D341Med (cell line): ENCODE measurements around the gene KLF1.
"Not testable (repeated sequence)": the region's sequence is repeated elsewhere in the genome, so short reads cannot be mapped to it uniquely, and the experiment has no call there.

Source experiments
- DNase-seq: peaks from one replicate; pipeline ENCODE4 v3.0.0; 2012; ENCODE audit warnings: low spot score

Gene KLF1

DNA sequence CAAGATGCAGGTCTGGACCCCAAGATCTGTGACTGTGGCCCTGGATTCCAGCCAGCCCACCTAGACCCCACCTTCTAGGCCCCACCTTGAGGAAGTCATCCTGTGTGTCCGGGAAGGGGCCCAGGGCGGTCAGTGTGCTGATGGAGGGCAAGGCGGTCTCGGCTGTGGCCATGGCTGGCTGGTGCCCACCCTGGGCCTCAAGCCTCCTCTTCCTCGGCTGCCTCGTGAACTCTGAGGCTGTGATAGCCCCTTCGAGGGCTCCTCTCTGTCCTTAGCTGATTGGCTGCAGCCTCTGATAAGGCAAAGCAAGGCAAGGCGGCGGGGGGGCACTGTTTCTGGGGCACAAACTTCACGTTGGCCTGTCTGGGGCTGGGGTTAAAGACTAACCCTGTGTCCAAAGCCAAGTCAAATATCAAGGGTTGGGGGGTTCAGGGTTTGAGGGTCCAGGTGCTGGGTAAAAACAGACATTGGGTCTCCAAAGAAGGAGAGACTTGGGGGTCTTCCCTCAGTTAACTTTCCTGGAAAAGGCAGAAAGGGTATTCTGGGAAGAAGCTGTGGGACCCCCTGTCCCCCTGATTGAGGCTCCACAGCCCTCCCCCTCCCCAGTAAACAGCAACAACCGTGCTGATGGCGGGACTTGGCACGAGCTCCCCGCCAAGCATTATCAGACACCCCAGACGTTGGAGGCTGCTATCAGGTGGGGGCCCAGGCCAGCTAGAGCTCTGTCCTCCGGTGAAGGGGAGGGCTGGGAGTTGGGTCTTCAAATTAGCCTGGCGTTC is at the start of gene KLF1:
KLF1 (minus strand) TSS at position 233 of the 779 bp plus-strand sequence; CDS start at position 172, 61 bp downstream.
- peak; percentile 8 for DNase-seq

DNA sequence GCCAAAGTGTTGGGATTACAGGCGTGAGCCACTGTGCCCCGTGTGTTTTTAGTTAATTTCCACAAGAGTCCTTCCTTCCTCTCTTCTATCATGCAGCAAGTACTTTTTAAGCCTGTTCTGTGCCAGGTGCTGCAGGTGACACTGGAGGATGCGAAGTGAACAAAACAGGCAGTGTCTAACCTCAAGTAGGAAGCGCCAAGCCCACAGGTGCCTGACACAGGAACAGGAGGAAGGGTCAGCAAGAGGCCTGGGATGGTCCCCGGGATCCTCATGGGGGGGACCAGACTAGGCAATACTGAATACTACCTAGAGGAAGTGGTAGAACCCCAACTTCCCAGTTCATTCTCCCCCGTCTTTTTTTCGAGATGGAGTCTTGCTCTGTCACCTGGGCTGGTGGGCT is 49.6 kb upstream of the KLF1 start:
- no peak for DNase-seq

DNA sequence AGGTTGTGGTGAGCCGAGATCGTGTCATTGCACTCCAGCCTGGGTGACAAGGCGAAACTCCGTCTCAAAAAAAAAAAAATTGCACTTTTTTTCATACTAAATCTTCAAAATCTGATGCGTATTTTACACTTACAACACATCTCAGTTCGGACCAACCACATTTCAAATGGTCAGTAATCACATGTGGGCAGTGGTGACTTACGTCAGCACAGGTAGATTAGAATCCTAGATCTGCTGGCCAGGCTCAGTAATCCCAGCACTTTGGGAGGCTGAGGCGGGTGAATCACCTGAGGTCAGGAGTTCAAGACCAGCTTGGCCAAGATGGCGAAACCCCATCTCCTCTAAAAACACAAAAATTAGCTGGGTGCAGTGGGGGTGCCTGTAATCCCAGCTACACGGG is 48.1 kb upstream of the KLF1 start:
- DNase-seq = no peak

DNA sequence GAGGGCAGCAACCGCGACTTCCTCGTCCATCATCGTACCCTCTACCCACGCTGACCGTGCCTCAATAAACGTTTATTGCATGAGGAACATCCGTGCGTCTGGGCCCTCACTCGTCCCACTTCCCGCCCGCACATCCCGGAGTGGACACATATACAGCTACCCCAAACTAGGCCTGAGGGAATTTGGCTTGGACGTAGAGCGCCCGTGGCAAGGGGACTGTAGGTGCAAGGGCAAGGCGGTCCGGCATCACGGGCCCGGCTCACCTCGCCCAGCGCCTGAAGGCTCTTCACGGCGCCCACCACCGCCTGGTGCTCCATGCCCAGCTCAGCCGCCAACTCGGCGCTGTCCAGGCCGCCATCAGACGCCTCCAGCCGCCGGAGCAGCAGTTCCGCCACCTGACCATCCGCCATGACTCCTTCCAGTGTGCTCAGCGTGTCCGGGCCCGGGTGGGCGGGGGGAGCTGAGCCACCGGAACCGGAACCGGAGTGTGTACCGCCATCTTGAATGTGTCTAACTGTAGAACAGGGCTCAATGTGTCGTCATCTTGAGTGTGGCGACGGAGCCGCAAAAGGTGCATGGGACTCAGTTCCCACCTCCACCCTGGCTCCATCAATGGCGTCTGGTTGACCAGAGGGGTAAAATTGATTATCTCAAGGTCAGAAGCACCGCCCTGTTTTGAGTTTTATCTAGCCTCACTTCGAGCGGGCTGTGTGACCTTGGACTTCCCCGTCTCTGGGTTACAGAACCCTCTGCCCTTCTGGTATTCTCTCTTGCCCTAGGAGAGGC is 46.5 kb upstream of the KLF1 start, which contains the start of gene FARSA:
FARSA (minus strand) TSS at position 425 of the 786 bp plus-strand sequence; CDS start at position 410, 15 bp downstream.
- DNase-seq = peak; percentile 93

DNA sequence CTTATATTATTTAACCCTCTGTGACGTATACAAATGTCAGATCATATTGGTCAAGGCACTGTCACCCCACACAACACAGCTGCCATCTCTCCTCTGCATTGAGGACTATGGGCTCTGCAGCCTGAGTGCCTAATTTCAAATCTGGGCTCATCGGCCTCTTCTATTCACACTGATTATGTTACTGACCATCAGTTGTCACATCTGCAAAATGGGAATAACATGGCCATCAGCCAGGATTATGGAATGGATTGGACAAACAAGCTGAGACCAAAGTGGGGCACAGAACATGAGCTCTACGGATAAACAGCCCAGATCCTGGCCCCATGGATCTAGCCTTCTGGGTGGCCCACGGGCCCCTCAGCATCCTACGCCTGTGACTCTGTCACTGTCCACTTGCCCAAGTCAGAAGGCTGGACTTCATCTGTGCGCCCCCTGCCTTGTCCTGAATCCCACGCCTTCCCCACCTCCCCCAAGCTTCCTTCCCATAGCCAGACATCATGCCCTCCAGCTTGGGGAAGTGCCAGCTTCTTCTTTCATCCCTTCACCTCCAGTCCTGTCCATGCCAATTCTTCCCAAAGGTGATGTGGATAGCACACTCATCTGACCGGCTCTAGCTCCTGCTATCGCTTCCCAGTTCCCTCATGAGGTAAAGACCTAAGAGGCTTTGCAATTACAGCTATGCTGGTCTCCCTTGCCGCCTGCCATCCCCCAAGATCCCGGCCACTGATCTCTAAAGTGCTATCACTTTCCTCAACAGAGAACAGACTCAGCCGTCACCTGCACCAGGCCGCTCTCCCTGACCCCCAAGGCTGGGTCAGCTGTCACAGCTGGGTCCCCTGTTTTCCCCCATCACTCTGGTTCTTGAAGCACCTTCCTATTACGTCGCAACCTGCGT is 45.6 kb upstream of the KLF1 start:
- no peak for DNase-seq

DNA sequence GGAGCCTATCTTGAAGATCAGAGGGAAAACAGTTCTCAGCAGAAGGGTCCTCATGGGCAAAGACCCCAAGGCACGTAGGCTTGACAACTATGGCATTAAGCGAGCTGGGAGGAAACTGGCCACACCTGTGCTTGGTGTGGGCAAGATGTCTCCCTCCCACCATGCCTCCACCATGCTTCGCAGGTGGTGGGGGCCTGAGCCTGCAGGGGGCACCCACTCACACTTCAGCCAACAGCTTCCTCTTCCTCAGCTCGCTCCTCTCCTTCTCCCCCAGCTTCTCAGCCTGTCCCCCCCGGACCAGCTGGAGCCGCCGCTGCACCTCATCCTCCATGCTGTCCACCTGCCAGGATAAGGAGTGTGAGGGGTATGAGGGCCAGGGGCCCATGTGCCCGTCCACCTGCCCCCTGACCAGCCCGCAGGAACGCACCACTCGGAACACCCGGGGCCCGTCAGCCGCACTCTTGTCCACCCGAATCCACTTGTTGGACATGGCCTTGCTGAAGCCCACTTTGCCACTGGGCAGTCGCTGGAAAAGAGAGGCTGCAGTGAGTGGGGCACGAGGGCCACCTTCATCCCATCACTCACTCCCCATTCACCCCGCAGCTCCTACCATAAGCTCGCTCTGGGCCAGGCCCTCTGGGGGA is 43.1 kb upstream of the KLF1 start:
- no peak for DNase-seq

DNA sequence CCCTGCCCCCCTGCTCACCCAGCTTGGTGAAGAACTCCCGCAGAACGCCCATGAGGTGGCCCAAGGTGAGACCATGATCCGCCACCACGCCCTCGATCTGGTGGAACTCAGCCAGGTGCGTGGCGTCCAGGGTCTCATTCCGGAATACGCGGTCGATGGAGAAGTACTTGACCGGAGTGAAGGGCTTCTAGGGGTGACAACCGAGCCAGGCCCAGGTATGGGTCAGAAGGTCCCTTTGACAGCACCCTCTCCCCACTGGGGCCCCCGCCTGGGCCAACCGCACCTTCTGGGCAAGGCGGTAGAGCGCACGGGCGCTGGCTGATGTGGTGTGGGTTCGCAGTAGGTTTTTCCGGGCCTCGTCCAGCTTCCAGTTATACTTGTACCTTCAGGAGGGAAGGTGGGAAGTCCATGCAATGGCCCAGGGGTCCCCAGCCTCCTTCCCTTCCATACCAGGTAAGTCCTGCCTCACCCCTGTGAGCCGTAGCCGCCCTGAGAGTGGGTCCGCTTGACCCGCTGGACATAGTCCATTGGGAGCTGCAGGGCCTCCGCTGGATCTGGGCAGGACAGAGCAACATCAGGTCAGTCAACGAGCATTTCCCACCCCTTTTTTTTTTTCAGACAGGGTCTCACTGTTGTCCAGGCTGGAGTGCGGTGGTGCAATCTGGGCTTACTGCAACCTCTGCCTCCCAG is 37.8 kb upstream of the KLF1 start:
- no peak for DNase-seq

DNA sequence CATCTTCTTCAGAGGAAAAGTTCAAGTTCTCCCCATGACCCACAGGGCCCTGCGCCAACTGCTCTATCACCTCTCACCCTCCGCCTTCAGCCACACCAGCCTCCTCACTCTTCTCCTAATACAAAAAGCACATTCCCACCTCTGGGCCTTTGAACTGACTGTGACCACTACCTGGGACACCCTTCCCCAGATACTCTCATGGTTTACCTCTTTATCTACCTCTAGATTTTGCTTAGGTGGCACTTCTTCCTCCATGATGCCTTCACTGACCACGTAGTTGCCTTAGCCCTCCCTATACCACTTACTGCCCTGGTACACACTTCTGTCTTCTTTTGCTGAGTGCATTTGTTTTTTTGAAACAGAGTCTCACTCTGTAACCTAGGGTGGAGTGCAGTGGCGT is 36.0 kb upstream of the KLF1 start:
- DNase-seq = no peak

DNA sequence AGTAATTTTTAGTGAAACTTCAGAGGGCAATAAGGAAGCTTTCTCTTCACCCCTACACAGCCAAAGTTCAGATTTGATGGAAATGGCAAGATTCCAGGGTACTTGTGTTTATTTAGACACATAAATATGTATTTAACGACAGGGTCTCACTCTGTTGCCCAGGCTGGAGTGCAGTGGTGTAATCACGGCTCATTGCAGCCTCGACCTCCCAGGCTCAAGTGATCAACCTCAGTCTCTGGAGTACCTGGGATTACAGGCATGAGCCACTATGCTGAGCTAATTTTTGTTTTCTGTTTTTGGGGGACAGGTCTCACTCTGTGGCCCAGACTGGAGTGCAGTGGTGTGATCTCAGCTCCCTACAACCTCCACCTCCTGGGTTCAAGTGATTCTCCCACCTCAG is 34.0 kb upstream of the KLF1 start:
- DNase-seq = no peak

DNA sequence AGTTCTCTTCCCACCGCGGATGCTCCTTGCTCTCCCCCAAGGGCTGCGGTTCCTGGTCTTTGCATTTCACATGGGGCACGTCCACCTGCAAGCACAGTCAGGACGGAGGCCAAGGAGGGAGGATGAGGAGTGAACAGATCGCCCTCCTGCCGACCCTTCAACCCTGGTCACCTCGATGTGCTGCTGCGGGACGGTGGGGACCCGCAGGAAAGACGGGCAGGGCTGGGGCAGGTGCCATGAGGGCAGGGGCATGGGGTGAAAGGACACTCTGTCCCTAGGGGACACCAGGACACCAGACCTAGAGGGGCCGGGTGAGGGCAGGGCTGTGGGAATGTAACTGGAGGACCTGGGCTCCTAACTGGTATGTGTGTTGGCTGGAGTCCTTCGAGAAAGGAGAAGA is 31.3 kb upstream of the KLF1 start:
- DNase-seq = no peak

DNA sequence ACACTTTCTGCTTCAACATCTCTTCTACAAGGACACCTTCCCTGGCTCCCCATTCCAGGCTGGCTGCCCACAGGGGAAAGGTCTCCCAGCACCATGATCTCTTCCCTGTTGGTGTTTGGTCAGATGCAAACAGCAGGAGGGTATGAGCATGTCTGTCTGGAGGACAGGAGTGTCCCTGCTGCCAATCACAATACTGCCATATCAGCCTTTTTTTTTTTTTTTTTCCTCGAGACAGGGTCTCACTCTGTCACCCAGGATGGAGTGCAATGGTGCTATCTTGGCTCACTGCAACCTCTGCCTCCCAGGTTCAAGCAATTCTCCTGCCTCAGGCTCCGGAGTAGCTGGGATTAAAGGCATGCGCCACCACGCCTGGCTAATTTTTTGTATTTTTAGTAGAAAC is 28.9 kb upstream of the KLF1 start:
- not testable (repeated sequence) for DNase-seq

DNA sequence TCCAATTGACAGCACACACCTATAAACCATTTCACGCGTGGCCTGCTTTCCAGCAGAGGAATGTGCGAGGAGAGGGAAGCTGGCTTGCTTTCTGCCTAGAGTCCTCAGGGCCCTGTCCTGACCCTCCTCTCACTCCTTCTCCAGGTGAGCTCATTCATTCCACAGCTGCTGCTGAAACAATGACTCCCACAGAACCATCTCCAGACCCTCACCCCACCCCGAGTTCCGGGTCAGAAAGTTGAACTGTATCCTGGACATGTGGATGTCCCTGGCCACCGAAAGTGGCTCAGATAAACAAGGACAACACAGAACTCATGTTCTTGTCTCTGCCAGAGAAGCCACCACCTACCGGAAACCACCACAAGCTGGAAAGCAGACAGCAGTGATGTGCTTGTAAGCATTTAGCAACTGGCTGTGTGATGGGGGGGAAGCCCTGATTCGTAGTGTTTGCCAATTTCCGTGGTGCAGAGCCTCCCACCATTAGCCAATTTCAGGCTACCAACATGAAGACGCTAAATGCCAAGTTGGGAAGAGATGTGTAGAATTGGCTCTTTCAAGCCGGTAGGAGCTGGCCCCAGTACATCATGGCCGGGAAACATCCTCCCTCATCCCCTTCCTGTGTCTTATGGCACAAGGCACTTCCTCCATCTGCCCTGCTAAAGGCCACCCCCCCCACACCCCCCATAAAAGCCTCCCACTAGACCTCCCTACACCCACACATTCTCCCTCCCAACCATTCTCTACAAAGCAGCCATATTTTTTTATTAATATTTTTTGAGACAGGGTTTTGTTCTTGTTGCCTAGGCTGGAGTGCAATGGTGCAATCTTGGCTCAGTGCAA is 27.1 kb upstream of the KLF1 start:
- no peak for DNase-seq

DNA sequence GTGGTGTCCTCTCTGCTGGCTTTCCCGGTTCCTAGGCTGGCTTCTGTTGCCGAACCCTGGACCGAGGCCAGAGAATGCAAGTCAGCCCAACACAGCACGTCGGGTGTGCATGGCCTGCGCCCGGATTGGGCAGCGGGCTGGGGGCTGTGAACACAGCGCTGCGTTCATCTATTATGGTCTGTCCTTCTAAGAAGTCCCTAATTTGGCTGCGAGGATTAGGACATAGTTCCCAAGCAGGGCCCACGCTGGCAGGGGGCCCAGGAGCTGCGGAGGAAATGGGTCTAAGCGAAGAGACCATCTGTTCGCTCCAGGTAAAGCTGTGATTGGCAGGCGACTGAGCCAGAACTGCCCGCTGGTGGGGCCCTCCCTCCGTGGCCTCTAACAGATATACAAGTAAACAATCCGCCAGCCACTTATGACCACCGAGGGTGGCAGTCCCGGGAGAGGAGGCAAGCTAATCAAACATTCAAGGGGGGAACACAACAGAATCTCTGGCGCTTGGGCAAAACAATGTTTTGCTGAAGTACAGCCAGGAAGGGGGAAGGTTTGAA is 26.1 kb upstream of the KLF1 start:
- DNase-seq = peak; percentile 94

DNA sequence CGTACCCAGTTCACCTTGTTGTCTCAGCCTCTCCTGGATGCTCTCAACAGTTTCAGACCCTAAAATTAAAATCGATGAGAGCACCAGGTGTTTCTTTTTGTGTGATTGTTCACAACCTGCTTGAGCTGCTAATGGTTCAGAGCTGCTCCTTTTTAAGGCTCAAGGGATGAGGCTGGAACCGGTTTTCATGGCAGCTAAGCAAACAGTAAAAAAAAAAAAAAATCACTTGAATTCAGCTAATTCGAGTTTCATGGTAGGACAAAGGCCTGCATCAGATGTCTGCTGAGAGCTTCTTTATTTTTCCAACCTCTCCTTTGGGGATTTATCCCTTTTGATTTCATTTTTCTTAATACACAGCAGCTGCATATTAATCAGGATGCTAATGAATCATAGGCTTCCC is 25.6 kb upstream of the KLF1 start:
- DNase-seq = no peak

DNA sequence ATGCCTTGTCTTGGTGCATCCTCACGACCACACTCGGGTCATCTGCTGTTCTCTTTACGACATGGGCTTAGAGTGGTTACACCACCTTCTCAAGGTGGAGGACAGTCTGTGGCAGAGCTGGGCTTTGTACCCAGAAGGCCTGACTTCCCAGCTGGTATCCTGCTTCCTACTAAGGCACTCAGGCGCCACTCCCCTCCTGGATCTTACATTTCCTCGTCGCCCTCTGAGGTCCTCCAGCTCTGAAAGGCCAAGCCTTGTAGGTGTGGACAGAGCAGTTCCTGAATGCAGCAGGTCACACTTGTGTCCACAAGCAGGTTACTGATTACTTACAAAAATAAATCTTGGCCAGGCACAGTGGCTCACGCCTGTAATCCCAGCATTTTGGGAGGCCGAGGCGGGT is 20.2 kb upstream of the KLF1 start:
- no peak for DNase-seq

DNA sequence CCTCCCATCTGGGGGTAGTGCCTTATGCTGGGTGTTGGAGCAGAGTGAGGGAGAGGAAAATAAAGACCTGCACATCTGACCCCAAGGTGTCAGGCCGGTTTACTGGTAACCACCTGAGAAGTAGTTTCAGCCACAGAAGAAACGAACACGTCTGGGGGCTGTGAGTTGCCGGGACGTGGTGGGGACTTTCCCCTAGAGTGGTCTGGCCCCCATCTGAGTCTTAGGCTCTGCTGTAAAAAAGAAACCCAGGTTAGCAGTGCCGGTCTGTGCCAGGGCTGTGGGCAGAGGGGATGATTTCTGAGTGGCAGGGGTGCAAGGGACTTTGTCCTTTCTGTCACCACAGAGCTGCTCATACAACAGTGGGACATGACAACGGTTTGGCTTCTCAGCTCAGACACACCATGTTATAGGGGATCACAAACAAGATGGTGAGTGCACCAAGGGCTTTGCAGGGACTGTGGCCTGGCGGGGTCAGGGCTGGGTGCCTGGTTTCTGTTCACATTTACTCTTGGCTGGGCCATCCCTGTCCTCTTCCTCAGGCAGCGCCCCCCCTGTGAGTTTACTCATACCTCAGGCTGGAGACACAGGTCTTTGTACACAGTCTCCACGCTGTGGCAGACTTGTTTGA is 13.0 kb upstream of the KLF1 start:
- no peak for DNase-seq

DNA sequence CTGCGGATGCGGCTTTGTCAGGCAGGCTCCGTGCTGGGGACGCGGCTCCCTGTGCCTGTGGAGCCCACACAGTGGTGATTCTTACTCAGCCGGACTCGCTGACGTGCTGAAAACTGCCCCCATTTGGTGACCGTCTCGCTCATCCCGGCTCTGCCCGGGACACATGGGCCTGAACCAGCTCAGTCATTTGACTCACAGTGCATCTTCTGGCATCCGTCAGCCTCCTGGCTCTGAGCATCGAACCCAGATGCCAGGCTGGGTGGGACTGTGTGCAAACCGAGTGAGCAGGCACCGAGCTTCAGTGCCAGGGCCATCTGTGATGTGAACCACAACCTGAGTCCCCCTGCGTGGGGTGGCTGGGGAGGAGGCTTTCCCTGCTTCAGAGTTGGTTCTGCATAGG is 9.5 kb upstream of the KLF1 start:
- no peak for DNase-seq

DNA sequence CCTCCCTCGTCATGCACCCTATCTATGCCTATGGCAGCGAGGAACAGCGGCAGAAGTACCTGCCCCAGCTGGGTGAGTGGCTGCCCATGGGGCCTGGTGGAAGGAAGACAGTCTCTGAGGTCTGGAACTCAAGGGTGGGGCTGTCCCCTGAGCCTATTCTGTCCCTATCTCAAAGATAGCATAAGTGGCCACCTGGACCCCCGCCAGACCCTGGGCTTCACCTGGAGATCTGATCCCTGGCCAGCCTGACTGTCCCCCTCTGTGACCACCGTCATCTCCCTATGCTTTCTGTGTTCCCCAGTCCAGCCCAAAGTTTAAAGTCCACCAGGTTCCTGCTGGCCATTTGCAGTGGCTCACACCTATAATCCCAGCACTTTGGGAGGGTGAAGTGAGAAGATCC is 6.6 kb upstream of the KLF1 start:
- DNase-seq = no peak

DNA sequence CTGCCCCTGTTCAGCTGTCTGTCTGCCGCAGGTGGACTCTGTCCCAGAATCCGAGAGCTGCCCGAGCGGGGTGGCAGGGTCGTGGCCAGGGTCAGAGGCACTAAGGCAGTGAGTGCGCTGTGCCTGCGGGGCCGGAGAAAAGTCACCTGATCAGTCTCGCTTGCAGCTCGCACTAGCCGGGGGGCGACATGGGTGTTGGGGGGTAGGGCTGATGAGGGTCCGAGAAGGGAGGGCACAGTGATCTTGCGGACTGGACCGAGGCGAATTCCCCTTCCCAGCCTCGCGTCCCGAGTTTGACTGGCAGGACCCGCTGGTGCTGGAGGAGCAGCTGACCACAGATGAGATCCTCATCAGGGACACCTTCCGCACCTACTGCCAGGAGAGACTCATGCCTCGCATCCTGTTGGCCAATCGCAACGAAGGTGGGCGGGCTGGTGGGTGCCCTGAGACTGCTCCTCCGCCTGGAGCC is 4.6 kb upstream of the KLF1 start:
- no peak for DNase-seq
